K562 (cell line): Measurements from ENCODE around the gene GORASP1. TPM values are rescaled to one million over a fixed set of nuclear protein-coding genes. Genes with fewer than 3 reads are reported as not detected.

Experiments
- ATAC-seq: fragments of 200-7000 bp; cut with Tn5 transposase; 3 replicates; pipeline ENCODE4 v1.9.1; 2020; ENCODE audit warnings: moderate library complexity
- BruUV-seq: library from RNA; stranded (reverse); fragments of 400-500 nt; replicated peaks from 2 replicates; lab custom pipeline; 2021; lab: Mats Ljungman, UMichigan
- CTCF ChIA-PET: fragments of 300-600 bp; formaldehyde crosslinking; extraction: SDS; loops from one replicate; lab custom pipeline; 2021; ENCODE audit warnings: low intra/inter-chr PET ratio; lab: Yijun Ruan, JAX
- POLR2A ChIA-PET: fragments of 300-600, 350-650 bp; sonication (Branson Sonifier 250); formaldehyde crosslinking; extraction: SDS; loops from one replicate; lab custom pipeline; 2021; ENCODE audit warnings: antibody characterized with exemption, inconsistent platforms; lab: Yijun Ruan, JAX
- DNase-seq, 4 experiments: peaks; one replicate each; pipeline versions ENCODE4 v3.0.0 to v3.0.0-alpha.2; 2011 to 2018; ENCODE audit warnings: low spot score in 3 of 4, mixed read lengths in 3 of 4; ENCODE audit errors: extremely low read depth in 1 of 4
- FAIRE-seq: peaks from 2 replicates; lab custom pipeline; 2011; peaks lifted over from hg19 to GRCh38; lab: Jason Lieb, UNC
- H2AFZ ChIP-seq: 2 replicates; pipeline ENCODE4 v1.6.0; 2011; ENCODE audit warnings: low read depth, low read length, control low read depth, inconsistent platforms
- H3K27ac ChIP-seq: fragments of 200-600 bp; 3 replicates; pipeline ENCODE4 v1.8.0; 2011; ENCODE audit warnings: low read depth, mild to moderate bottlenecking, control low read depth, inconsistent platforms, low read length, moderate library complexity, mixed read lengths; ENCODE audit errors: extremely low read depth
- H3K27me3 ChIP-seq, 2 experiments: fragments of 300-600 bp in 1 of 2; 2 replicates in 1 of 2; 3 replicates in 1 of 2; pipeline versions ENCODE4 v1.6.0 to v1.8.0; 2011; ENCODE audit warnings: inconsistent platforms in 2 of 2, low read length in 2 of 2, mild to moderate bottlenecking in 1 of 2, mixed read lengths in 1 of 2, moderate library complexity in 1 of 2; ENCODE audit not compliant: control insufficient read depth in 2 of 2, insufficient read depth in 2 of 2
- H3K36me3 ChIP-seq: fragments of 300-600 bp; 3 replicates; pipeline ENCODE4 v1.8.0; 2011; ENCODE audit warnings: mild to moderate bottlenecking, low read length, inconsistent platforms; ENCODE audit not compliant: control insufficient read depth, insufficient read depth
- H3K4me1 ChIP-seq, 2 experiments: fragments of 200-600 bp in 1 of 2; replicated peaks in 1 of 2; 2 replicates in 1 of 2; 3 replicates in 1 of 2; pipeline versions ENCODE4 v1.5.1 to v1.8.0; 2011; ENCODE audit warnings: inconsistent platforms in 2 of 2, low read length in 2 of 2, mild to moderate bottlenecking in 1 of 2, mixed read lengths in 1 of 2, moderate library complexity in 1 of 2; ENCODE audit not compliant: control insufficient read depth in 2 of 2, insufficient read depth in 2 of 2
- H3K4me2 ChIP-seq: 2 replicates; pipeline ENCODE4 v1.6.1; 2011; ENCODE audit warnings: low read length, control low read depth, inconsistent platforms, mixed read lengths; ENCODE audit not compliant: insufficient read depth
- H3K4me3 ChIP-seq: fragments of 200-600 bp; sonication (generic), shearing (Covaris generic); 2 replicates; pipeline ENCODE4 v1.5.1; 2016; ENCODE audit warnings: control low read depth, inconsistent platforms
- H3K79me2 ChIP-seq: fragments of 200-600 bp; 3 replicates; pipeline ENCODE4 v1.8.0; 2011; ENCODE audit warnings: low read length, inconsistent platforms; ENCODE audit not compliant: control insufficient read depth, insufficient read depth
- H3K9ac ChIP-seq, 2 experiments: 2 replicates each; pipeline versions ENCODE4 v1.6.0 to v1.6.1; 2011; ENCODE audit warnings: low read depth in 2 of 2, low read length in 2 of 2, control low read depth in 1 of 2, inconsistent platforms in 1 of 2, mild to moderate bottlenecking in 1 of 2, mixed read lengths in 1 of 2; ENCODE audit not compliant: insufficient read depth in 1 of 2
- H3K9me1 ChIP-seq: one replicate; pipeline ENCODE4 v1.6.0; 2011; ENCODE audit warnings: inconsistent platforms, mild to moderate bottlenecking, low read length, moderate library complexity; ENCODE audit not compliant: control insufficient read depth, insufficient read depth
- H3K9me3 ChIP-seq: replicated peaks from 2 replicates; pipeline ENCODE4 v1.5.1; 2011; ENCODE audit warnings: low read depth, low read length, inconsistent platforms; ENCODE audit not compliant: control insufficient read depth, insufficient read depth
- H4K20me1 ChIP-seq: replicated peaks from 2 replicates; pipeline ENCODE4 v1.6.1; 2011; ENCODE audit warnings: low read length, inconsistent platforms, mixed read lengths; ENCODE audit not compliant: control insufficient read depth, insufficient read depth
- FOXA3 ChIP-seq, 2 experiments: fragments of 450-650 bp in 1 of 2; sonication (generic) in 1 of 2; formaldehyde crosslinking; IDR thresholded peaks in 1 of 2; conservative IDR thresholded peaks in 1 of 2; 2 replicates each; pipeline versions ENCODE4 v1.4.0 to v1.8.0; 2020 to 2022; ENCODE audit warnings: mild to moderate bottlenecking in 2 of 2, missing genetic modification reagents in 1 of 2
- FUS ChIP-seq: fragments of 200-400 bp; formaldehyde crosslinking; optimal IDR thresholded peaks from 2 replicates; pipeline ENCODE3; 2017; ENCODE audit warnings: low read depth, low read length
- GATAD2A ChIP-seq: fragments of 450-650 bp; IDR thresholded peaks from 2 replicates; pipeline ENCODE4 v1.6.1; 2017
- HNRNPH1 ChIP-seq: fragments of 200-400 bp; formaldehyde crosslinking; optimal IDR thresholded peaks from 2 replicates; pipeline ENCODE3; 2017; ENCODE audit warnings: low read depth, mild to moderate bottlenecking, low read length, moderate library complexity
- NFIX ChIP-seq: fragments of 250-450 bp; sonication (Bioruptor Pico); IDR thresholded peaks from 2 replicates; pipeline ENCODE4 v1.4.0; 2020; ENCODE audit warnings: low read depth, mild to moderate bottlenecking, moderate library complexity
- PML ChIP-seq: IDR thresholded peaks from 2 replicates; pipeline ENCODE4 v1.6.1; 2012; ENCODE audit warnings: low read length, inconsistent platforms
- SUPT5H ChIP-seq: fragments of 450-650 bp; IDR thresholded peaks from 2 replicates; pipeline ENCODE4 v1.6.1; 2016
- ZBTB26 ChIP-seq: fragments of 450-650 bp; formaldehyde crosslinking; IDR thresholded peaks from 2 replicates; pipeline ENCODE4 v1.4.0; 2022; ENCODE audit warnings: missing genetic modification characterization
- WGBS: fragments of 100-300 bp; shearing (Covaris generic); methylation state at CpG from one replicate; pipeline ENCODE4 v1.1.6; 2016; ENCODE audit warnings: low coverage, mixed read lengths; ENCODE audit not compliant: insufficient coverage; ENCODE audit errors: missing lambda C conversion rate; 5-methylcytosine and 5-hydroxymethylcytosine counted together
- in situ Hi-C: fragments of 300-500 bp; cut with MboI; formaldehyde crosslinking; loops from 4 replicates; pipeline ENCODE4 v1.15.0; 2018; ENCODE audit warnings: inconsistent platforms, mixed read lengths
- intact Hi-C: fragments of 100-400 bp; cut with micrococcal nuclease; formaldehyde crosslinking; loops from 2 replicates; pipeline ENCODE4 v1.14.2; 2022
- polyA plus RNA-seq, 8 experiments: library from polyadenylated mRNA; depleted of rRNA in 4 of 8; stranded (reverse) in 5 of 8; unstranded in 3 of 8; fragments of >200 nt; fragmentation: Nextera tagmentation in 2 of 8; fragmentation: Illumina TruSeq in 1 of 8; extraction: Ambion mirVana in 2 of 8; extraction: Trizol in 1 of 8; gene quantifications; 2 replicates each; pipeline versions ENCODE4 v1.2.1 to v1.2.3, GENCODE V29; 2011 to 2014; ENCODE audit warnings: inconsistent platforms in 1 of 8, missing spikeins in 1 of 8
- total RNA-seq, 7 experiments: library from RNA; depleted of rRNA in 6 of 7; stranded (reverse); fragments of >200 nt in 6 of 7; fragmentation: Illumina TruSeq in 2 of 7; extraction: Trizol in 2 of 7; gene quantifications; 2 replicates each; pipeline versions ENCODE4 v1.2.1 to v1.2.3, GENCODE V29; 2011 to 2021; ENCODE audit warnings: low replicate concordance in 1 of 7

GORASP1 gene
- total and polyA plus RNA-seq, 9 of the 15 experiments (the other 6 are each of a cell fraction or from before 2014, with no cell fraction given) = 8.4 to 87.9 (median 67.6) TPM

- Histone ChIP-seq H3K4me1 (peaks cover 5 to 9% of the 10 kb centered on the region in 2 experiments; a peak in 4 of 5 replicates), H3K4me2 (no peak overlapping the region), H3K79me2 (peaks cover 54% of the 10 kb centered on the region), H3K9me1 (no peaks in the 10 kb centered on the region), H3K9ac (no peak overlapping the region), H3K27me3 (no peaks in the 10 kb centered on the region), H2AFZ (no peak overlapping the region), H4K20me1 (no peaks in the 10 kb centered on the region), H3K36me3 (no peaks in the 10 kb centered on the region), H3K9me3 (peaks cover 3% of the 10 kb centered on the region; the same call in 1 of the 2 replicates), H3K4me3 (no peak overlapping the region), H3K27ac (no peak overlapping the region)
- in situ Hi-C loops (no loop called here), intact Hi-C loops (no loop called here)
- TF ChIP-seq GATAD2A = no peak
- TF ChIP-seq FOXA3 (CRISPR knock-in tag; conservative IDR thresholded peaks at IDR 0.05 in 1 of 2, IDR thresholded peaks at IDR 0.05 in 1 of 2) = no peak
- TF ChIP-seq ZBTB26 (CRISPR knock-in tag) = no peak
- TF ChIP-seq SUPT5H = no peak
- TF ChIP-seq HNRNPH1 = no peak
- no peak for TF ChIP-seq NFIX (CRISPR knock-in tag)
- TF ChIP-seq FUS = no peak
- TF ChIP-seq PML = no peak
- FAIRE-seq = no peak
- no peak for ATAC-seq
- 75% methylated on average over 2 of the region's 2 CpGs for WGBS
- no peak for DNase-seq
- POLR2A ChIA-PET = interaction anchor here (0.5 kb wide), 1 partner anchor 29 kb away, joined by 3 read pairs; no protein-coding TSS in a partner anchor
- CTCF ChIA-PET = no interaction called here
- no TSS peak for BruUV-seq
Measured at GRCh38 chr3:39053696-39054095, 53.7 kb downstream of the GORASP1 start.
